ENCODE measurements around the gene TNK1. TPM values are rescaled to one million over a fixed set of nuclear protein-coding genes. Genes with fewer than 3 reads are reported as not detected.

Gene TNK1
- total and polyA plus RNA-seq, 2 experiments from 2014 or later: 6.1 to 8.9 TPM

GRCh38 chr17:7436556-7437368 lies 55.9 kb downstream of the TNK1 start:
- Histone ChIP-seq H3K9me2 (ENCODE audit: insufficient read depth) (0 out of 2 replicates have a peak, but pooled peaks cover 5% of the 10 kb centered on the region), H3K27me3 (ENCODE audit: insufficient read depth) (peaks cover 25% of the 10 kb centered on the region), H3K4me2 (peak overlapping the region; percentile 76), H3K27ac (ENCODE audit: low read depth) (peak overlapping the region; percentile 27; the same call in 1 of the 2 replicates), H3K79me2 (replicated peaks; ENCODE audit: insufficient read depth) (no peaks in the 10 kb centered on the region), H3K36me3 (ENCODE audit: insufficient read depth) (no peaks in the 10 kb centered on the region), H3F3A (replicated peaks; ENCODE audit: low read depth) (peaks cover 37% of the 10 kb centered on the region), H2AFZ (peak overlapping the region; percentile 72), H3K4me1 (ENCODE audit: insufficient read depth) (peaks cover 15% of the 10 kb centered on the region), H4K20me1 (replicated peaks; ENCODE audit: insufficient read depth) (no peaks in the 10 kb centered on the region; the same call in 1 of the 2 replicates), H3K4me3 (peak overlapping the region; percentile 98)
- peak; percentile 53 for ATAC-seq
- TF ChIP-seq CREB1 (CRISPR knock-in tag; IDR thresholded peaks at IDR 0.05; ENCODE audit: low read depth) (peak; percentile 98), POLR2AphosphoS5 (IDR thresholded peaks at IDR 0.05; ENCODE audit: low read depth) (0 out of 2 replicates have a peak, but pooled peaks have one; percentile 25), ZNF114 (CRISPR knock-in tag; IDR thresholded peaks at IDR 0.05) (no peak), CTCF (conservative IDR thresholded peaks at IDR 0.05; ENCODE audit: low read depth in 2 of 2) (peak; percentile 50 to 84)
- peak; percentile 92 for DNase-seq (ENCODE audit: low spot score)
- H3K27ac Mint-ChIP-seq: peak overlapping the region; percentile 90
- peaks cover 45% of the 10 kb centered on the region for H3K27me3 Mint-ChIP-seq (ENCODE audit: insufficient read depth, low read depth, poor library complexity)
- H3K36me3 Mint-ChIP-seq (ENCODE audit: low read depth): no peaks in the 10 kb centered on the region
- no peaks in the 10 kb centered on the region for H3K9me3 Mint-ChIP-seq
- H3K4me3 Mint-ChIP-seq: peak overlapping the region; percentile 84
- H3K4me1 Mint-ChIP-seq: peaks cover 24% of the 10 kb centered on the region

DNA sequence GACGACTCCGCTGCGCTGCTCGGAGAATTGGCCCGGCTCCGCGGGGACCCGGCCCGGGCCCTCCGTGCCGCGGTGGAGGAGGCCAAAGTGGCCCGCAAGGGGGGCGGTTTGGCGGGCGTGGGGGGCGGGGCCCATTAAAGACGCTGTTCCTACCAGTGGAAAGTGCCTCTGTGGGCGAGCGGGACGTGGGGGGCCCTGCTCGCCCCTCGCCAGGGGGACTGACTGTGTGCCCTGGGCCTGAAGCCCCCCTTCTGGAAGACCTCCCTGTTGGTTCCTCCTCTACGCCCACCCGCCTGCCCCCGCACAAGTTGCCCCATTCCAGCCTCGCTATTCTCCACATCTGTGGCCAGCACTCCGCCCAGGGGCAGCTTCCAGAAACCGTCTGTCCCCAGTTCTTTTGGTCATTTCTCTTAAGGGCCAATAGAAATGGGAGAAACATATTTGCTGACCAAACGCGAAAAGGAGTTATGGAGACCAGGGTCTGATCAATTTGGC lies 56.5 kb downstream of the TNK1 start:
- Histone ChIP-seq H2AFZ (0 out of 2 replicates have a peak overlapping the region, but pooled peaks have one; percentile 47), H3K4me2 (peak overlapping the region; percentile 76), H4K20me1 (replicated peaks; ENCODE audit: insufficient read depth) (no peaks in the 10 kb centered on the region; the same call in 1 of the 2 replicates), H3K27ac (ENCODE audit: low read depth) (no peak overlapping the region), H3K36me3 (ENCODE audit: insufficient read depth) (no peaks in the 10 kb centered on the region), H3K4me3 (peak overlapping the region; percentile 98), H3F3A (replicated peaks; ENCODE audit: low read depth) (peaks cover 40% of the 10 kb centered on the region), H3K79me2 (replicated peaks; ENCODE audit: insufficient read depth) (no peaks in the 10 kb centered on the region), H3K27me3 (ENCODE audit: insufficient read depth) (peaks cover 31% of the 10 kb centered on the region), H3K4me1 (ENCODE audit: insufficient read depth) (peaks cover 22% of the 10 kb centered on the region), H3K9me2 (ENCODE audit: insufficient read depth) (no peaks in the 10 kb centered on the region)
- Mint-ChIP-seq H3K4me1 (peaks cover 29% of the 10 kb centered on the region), H3K27ac (no peak overlapping the region; the same call in 1 of the 2 replicates), H3K4me3 (peak overlapping the region; percentile 84), H3K27me3 (ENCODE audit: insufficient read depth, low read depth, poor library complexity) (peaks cover 48% of the 10 kb centered on the region), H3K9me3 (no peaks in the 10 kb centered on the region), H3K36me3 (ENCODE audit: low read depth) (no peaks in the 10 kb centered on the region; the same call in 2 of the 3 replicates)
- no peak for DNase-seq (ENCODE audit: low spot score)
- no peak for ATAC-seq
- TF ChIP-seq, protein P1, sequence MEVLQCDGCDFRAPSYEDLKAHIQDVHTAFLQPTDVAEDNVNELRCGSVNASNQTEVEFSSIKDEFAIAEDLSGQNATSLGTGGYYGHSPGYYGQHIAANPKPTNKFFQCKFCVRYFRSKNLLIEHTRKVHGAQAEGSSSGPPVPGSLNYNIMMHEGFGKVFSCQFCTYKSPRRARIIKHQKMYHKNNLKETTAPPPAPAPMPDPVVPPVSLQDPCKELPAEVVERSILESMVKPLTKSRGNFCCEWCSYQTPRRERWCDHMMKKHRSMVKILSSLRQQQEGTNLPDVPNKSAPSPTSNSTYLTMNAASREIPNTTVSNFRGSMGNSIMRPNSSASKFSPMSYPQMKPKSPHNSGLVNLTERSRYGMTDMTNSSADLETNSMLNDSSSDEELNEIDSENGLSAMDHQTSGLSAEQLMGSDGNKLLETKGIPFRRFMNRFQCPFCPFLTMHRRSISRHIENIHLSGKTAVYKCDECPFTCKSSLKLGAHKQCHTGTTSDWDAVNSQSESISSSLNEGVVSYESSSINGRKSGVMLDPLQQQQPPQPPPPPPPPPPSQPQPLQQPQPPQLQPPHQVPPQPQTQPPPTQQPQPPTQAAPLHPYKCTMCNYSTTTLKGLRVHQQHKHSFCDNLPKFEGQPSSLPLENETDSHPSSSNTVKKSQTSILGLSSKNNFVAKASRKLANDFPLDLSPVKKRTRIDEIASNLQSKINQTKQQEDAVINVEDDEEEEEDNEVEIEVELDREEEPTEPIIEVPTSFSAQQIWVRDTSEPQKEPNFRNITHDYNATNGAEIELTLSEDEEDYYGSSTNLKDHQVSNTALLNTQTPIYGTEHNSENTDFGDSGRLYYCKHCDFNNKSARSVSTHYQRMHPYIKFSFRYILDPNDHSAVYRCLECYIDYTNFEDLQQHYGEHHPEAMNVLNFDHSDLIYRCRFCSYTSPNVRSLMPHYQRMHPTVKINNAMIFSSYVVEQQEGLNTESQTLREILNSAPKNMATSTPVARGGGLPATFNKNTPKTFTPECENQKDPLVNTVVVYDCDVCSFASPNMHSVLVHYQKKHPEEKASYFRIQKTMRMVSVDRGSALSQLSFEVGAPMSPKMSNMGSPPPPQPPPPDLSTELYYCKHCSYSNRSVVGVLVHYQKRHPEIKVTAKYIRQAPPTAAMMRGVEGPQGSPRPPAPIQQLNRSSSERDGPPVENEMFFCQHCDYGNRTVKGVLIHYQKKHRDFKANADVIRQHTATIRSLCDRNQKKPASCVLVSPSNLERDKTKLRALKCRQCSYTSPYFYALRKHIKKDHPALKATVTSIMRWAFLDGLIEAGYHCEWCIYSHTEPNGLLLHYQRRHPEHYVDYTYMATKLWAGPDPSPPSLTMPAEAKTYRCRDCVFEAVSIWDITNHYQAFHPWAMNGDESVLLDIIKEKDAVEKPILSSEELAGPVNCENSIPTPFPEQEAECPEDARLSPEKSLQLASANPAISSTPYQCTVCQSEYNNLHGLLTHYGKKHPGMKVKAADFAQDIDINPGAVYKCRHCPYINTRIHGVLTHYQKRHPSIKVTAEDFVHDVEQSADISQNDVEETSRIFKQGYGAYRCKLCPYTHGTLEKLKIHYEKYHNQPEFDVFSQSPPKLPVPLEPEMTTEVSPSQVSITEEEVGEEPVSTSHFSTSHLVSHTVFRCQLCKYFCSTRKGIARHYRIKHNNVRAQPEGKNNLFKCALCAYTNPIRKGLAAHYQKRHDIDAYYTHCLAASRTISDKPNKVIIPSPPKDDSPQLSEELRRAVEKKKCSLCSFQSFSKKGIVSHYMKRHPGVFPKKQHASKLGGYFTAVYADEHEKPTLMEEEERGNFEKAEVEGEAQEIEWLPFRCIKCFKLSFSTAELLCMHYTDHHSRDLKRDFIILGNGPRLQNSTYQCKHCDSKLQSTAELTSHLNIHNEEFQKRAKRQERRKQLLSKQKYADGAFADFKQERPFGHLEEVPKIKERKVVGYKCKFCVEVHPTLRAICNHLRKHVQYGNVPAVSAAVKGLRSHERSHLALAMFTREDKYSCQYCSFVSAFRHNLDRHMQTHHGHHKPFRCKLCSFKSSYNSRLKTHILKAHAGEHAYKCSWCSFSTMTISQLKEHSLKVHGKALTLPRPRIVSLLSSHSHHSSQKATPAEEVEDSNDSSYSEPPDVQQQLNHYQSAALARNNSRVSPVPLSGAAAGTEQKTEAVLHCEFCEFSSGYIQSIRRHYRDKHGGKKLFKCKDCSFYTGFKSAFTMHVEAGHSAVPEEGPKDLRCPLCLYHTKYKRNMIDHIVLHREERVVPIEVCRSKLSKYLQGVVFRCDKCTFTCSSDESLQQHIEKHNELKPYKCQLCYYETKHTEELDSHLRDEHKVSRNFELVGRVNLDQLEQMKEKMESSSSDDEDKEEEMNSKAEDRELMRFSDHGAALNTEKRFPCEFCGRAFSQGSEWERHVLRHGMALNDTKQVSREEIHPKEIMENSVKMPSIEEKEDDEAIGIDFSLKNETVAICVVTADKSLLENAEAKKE (CRISPR knock-in tag; IDR thresholded peaks at IDR 0.05): no peak
- no peak for TF ChIP-seq EZH2phosphoT487 (IDR thresholded peaks at IDR 0.05; ENCODE audit: unreplicated experiment)
- TF ChIP-seq ETS1 (IDR thresholded peaks at IDR 0.05): no peak
- no peak for TF ChIP-seq EZH2 (IDR thresholded peaks at IDR 0.05; ENCODE audit: low read depth, unreplicated experiment)
- TF ChIP-seq CREB1 (CRISPR knock-in tag; IDR thresholded peaks at IDR 0.05; ENCODE audit: low read depth): no peak
